Right hindlimb (tissue), 1 donor: Measurements from ENCODE around the gene DPP3.

Experiments
- DNase-seq: peaks from one replicate; pipeline ENCODE4 v3.0.0-alpha.2; 2018

The DPP3 gene

DNA sequence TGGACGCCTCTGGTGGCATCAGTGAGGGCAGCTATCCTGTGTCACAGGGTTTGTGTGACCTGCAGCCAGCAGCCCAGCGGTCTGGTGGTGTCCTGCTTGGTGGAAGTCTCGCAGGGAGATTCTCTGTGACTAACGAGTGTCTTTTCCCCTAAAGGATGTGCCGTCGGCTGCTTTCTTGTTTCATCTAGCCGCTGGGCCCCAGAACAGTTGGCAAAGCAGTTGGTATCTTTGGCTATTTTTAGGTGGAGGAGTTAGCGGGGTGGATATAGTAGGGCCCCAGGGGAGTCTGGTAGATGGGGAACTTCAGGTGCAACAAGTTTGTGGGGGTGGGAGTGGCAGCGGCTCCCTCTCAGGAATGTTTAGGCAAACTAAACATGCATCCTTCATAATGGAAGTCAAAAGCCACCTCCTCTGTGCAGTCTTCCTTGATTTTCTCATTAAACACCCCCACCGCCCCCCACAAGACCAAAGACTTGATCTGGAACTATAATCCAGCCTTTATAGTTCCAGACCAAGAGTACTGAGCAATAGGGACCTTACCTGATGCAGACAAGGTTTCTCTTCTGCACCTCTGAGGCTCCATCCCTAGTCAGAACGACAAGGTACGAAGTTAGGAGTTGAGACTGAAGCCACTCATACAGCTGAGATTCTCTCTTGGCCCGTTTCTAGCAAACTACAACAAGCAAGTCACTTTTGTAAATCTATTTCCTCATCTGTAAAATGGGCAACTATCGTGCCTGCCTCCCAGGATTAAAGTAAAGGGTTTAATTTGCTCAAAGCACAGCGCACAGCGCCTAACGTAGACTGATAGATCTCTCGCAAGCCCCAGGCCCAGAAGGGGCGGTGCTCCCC, 14.6 kb upstream of the DPP3 start:
- no peak for DNase-seq

DNA sequence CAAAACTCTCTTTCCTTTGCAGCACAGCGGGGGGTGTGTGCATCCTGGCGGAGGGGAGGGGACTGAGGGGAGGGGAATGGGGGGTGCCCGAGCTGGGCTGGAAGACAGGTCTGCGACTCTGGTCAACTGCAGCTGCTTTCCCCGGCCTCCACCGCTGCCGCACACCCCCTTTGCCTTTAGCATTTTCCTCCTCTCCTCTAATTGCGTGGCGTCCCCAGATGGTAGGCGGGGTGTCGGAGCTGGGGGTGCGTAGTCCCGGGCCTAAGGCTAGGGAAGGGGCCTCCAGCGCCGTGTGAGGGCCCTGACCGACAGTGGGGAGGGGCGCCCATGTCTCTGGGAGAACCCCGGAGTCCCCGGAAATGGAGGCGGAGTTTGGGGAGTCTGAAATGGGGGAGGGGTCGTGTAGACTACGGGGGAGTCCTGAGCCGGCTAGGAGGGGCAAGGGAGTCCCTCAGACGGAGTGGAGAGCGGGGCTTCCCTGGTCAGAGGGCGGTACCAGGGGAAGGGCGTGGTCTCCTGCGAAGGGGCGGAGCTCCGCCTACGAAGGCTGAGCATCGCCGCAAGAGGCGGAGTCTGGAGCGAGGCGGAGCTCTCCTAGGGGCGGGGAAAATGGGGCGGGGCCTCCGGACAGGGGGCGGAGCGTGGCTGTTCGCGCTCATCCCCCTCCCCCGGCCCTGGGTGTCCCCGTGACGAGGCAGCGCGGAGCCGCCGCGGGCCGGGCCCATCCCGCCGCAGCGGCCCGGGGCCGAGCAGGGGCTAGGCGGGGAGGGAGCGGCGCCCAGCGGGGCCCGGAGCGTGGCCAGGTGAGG, 13.8 kb upstream of the DPP3 start, which contains the start of gene PELI3:
Gene PELI3, plus strand, starts transcription at position 681 of the 809 bp plus-strand sequence. CDS start 1,224 bp downstream, outside the sequence.
- peak; percentile 96 for DNase-seq

DNA sequence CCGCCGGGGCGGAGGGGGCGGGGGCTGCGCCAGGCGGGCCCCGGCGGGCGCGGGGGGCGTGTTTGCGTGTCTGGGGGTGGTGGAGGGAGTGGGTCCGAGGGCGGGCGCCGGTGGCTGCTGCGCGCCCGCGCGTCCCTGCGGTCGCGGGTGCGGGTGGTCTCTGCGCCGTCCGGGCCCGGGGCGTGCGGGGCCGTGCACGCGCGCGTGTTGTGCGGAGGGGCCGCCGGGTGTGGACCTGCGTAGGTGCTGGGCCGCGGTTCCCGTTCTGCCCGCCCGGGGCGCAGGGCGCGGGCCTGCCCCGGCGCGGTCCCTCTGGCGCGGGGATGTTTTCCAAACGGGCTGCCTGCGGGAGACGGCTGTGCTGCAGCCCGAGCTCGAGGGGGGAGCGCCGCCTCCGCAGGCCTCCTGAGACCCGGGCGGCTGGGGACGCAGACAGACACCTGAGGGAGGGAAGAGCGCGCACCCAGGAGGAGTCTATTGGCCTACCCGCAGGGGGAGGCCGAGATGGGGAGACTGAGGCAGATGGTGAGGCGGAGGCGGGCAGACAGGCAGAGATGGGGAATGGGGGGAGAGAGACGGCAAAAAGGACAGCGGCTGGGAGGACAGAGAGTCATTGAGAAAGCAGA, 13.1 kb upstream of the DPP3 start:
- DNase-seq: peak; percentile 53

DNA sequence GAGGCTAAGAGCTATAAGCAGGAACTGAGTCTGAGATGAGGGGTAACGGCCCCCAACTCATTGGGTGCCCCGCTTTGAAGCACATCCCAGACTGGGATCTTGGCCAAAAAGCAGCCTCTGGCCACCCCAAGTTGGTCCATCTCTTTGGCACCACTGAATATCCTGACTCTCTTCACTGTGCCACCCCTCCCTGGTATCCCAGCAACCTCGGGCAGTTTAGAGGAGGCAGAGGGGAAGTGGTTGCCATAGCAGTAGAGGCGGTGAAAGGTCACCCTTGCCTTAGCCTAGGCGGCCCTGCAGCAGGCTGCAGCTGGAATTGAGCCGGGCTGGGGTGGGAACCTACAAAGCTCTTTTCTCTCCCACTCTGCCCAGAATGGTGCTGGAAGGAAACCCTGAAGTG, 12.5 kb upstream of the DPP3 start:
- DNase-seq: no peak

DNA sequence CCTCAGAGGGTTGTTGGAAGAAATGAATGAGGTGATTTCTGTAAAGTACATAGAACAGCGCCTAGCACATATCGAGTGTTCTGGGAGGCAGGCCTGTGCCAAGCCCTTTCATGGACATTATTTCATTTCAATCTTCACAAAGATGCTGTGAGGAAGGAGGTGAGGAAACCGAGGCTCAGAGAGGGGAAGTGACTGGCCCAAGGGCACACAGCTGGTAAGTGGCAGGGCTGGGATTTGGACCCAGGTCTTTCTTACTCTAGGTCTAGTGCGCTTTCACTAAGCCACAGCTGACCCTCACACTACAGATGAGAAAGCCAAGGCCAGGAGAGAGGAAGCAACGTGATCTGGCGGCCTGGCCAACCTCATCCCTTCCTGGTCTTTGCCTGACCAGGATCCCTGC, 11.5 kb upstream of the DPP3 start:
- DNase-seq: no peak

DNA sequence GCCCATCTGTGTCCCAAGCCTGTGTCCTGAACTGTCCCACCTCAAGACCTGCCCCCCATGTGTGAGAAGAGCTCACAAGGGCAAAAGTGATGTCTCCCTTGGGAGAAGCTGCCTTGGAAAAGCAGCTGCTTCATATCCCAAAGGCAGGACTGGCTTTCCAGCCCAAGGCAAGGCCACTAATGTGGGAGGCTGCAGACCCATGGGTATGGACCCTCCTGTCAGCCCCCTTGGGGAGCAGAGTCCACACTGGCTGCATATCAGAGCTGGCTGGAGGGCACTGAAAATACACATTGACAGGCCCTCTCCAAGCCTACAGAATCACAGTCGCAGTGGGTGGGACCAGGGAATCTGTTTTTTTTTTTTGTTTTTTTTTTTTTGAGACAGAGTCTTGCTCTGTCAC, 10.8 kb upstream of the DPP3 start:
- no peak for DNase-seq

DNA sequence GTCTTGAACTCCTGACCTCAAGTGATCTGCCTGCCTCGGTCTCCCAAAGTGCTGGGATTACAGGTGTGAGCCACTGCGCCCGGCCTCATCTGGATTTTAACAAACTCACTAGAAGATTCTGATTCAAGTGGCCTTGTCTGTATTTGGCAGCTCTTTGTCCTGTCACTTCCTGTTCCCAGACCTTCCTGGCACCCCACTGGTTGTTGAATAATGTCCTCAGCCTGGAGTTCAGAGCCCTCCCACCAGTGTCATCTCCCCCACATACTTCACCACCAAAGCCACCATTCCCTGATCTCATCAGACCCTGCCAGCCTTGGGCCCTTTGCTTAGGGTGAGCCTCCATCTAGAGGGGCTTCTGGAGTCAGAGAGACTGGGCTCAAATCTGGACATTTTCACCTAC, 10.2 kb upstream of the DPP3 start:
- no peak for DNase-seq

DNA sequence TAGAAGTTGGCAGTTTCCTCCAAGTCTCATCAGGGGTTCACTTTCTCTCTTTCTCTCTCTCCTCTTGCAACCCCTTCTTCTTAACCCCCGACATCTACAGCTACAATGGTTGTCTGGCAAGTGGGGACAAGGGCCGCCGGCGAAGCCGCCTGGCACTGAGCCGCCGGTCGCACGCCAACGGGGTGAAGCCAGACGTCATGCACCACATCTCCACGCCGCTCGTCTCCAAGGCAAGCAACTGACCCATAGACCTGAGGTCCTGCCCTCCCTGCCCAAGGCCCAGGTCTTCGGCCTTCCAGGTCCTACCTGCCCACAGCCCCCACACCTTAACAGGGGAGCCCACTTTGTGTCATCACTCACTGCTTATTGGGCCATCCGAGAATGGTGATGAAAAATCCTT, 9.1 kb upstream of the DPP3 start:
- no peak for DNase-seq

DNA sequence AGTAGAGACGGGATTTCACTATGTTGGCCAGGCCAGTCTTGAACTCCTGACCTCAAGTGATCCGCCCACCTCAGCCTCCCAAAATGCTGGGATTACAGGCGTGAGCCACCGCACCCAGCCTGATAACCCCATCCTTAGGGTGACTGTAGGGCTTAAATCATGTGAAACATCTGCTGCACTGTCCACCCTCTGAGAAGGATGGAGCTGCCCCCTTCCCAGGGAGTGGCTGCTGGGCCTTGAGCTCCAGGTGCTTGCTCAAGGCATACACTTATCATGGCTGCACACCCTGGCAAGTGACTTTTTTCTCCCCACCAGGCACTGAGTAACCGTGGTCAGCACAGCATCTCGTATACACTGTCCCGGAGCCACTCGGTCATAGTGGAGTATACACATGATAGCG, 8.2 kb upstream of the DPP3 start:
- DNase-seq: no peak

DNA sequence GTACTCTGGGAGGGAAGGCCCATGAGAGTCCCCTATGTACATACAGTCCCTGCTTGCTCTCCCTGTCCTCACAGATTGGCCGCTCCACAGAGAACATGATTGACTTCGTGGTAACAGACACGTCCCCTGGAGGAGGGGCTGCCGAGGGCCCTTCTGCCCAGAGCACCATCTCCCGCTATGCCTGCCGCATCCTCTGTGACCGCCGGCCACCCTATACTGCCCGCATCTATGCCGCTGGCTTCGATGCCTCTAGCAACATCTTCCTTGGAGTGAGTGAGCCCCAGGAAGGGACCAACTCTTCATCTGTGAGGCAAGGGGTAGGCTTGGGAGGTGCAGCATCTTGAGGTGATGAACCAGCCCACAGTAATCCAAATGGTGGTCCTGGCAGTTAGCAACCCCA, 7.1 kb upstream of the DPP3 start:
- DNase-seq: no peak

DNA sequence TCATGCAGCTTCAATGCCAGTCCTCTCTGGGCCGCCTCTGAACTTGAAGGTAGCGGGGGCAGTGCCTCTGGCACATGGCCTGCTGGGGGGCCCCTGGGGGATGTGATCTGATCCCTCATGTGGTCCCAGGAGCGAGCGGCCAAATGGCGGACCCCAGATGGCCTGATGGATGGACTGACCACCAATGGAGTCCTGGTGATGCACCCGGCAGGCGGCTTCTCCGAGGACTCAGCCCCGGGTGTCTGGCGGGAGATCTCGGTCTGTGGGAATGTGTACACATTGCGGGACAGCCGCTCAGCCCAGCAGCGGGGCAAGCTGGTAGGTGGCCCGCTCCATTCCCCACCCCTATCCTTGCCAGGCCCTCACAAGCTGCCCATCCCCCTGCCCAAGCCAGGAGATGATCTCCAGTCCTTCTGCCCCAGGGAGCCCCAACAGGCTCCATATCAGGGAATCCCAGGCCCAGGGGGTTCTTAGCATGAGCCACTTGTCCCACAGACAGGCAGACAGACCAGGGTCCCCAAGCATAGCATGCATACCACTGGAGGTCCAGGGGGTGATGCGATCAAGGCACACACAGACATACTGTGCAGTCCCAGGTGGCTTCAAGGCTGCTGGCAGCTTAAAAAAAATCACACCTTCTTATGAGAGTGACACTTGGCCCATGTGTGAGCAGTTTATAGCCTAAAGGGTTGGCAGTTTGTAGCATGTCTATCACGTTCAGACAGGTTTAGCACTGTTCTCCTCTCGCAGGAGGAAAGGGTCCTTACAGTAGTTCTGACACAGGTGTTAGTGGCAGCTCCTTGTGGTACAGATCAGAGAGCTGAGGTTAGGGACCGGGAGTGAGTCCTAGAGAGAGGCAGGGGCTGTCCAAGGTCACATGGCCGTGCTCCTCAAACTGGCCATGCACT, 6.4 kb upstream of the DPP3 start:
- no peak for DNase-seq

DNA sequence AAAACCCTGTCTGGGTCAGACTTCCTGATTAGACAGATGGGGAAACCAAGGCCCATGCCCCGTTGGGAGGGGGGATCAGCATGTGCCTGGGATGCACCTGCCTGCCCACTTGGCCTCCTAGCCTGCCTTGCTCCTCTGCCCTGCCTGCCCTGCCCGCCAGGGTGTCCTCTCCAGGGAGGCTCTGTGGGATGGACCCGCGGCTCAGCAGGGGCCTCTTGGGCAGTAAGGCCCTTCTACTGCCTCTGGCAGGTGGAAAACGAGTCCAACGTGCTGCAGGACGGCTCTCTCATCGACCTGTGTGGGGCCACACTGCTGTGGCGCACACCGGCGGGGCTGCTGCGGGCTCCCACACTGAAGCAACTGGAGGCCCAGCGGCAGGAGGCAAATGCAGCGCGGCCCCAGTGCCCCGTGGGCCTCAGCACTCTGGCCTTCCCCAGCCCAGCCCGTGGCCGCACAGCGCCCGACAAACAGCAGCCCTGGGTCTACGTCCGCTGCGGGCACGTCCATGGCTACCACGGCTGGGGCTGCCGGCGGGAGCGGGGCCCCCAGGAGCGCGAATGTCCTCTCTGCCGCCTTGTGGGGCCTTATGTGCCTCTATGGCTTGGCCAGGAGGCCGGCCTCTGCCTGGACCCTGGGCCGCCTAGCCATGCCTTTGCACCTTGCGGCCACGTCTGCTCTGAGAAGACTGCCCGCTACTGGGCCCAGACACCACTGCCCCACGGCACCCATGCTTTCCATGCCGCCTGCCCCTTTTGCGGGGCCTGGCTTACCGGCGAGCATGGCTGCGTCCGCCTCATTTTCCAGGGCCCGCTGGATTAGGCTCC, 4.7 kb upstream of the DPP3 start:
- DNase-seq: no peak

DNA sequence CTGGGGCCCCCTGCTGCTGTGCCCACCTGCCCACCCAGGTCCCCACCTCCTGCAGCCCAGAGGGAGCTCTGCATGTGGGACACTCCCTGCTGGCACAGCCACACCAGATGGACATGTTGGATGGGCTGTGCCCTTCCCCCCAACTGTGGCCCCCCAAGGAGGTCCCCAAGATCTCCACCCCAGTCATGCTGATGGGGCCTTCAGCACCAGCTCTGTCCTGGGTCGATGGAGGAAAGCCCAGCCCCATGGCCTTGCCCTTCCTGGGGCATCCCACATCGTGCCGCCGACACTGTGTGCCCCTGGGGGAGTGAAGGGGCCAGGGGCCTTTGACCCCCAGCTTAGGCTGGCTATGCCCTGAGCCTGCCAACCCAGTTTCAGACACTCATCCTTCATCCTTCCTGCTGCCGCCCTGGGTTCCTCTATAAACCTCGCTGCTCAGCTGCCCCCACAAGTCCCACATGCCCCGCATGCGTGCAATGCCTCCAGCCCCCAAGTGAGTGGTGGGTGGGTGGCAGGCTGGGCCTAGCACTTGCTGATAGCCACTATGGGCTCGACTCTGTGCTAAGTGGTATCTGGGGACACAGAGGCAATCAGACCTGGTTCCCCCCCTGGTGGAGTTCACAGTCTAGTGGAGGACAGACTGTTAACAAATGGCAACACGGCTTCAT, 3.9 kb upstream of the DPP3 start:
- DNase-seq: no peak

DNA sequence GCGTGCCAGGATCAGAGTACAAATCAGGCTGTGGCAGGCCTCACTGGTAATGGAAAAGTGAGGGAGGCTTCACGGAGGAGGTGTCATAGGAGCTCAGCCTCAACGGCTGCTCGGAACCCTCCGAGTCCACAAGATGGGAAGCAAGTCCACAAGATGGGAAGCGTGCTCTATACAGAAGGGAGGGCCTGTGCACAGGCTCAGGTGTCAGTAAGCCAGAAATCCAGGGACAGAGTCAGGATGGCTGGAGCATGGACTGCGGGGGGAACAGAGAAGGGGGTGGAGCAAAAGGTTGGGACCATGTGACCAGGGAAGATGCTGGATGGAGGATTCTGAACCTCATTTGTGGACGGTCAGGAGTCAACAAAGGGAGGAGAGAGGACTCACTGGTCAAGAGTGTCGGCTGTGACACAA, 3.4 kb upstream of the DPP3 start:
- DNase-seq: no peak

DNA sequence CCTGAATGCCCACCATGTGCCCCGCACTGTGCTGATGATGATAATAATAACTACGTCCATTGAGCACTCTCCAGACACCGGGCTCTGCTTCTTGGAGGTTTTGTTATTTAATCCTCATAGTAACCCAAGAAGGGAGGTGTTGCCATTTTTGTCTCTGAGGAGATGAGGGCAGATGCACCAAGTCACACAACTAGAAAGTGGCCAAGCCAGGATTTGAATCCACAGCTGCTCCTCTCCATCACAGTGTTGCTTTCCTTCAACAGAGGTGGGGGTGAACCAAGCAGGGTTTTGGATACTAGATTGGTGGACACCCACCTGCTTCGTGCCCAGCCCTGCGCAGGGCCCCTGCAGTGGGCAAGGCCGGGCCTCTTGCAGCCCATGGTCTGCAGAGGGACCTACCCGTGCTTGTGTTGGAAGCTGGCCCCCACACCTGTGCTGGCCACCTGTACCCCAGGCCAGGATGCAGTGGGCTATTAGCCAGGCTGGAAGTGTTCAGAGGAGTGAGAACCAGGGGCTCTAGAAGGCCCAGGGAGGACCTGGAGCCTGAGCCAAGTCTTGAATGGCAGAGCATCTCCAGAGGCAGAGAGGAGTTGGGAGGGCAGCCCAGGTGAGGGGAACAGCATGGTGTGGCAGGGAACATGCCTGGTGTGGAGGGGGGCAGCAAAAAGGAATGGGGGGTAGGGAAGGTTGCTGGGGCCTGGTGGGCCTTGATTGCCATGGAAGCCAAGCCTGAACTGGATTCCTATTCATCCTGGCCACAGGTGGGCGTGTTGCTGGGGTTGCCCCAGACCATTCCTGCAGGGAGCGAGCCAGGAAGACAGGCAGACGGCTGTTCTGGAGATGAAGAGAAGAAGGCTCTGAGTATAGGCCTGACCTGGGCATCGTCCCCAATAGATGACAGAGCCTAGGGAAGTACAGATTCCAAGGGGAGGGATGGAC, 2.7 kb upstream of the DPP3 start:
- no peak for DNase-seq

DNA sequence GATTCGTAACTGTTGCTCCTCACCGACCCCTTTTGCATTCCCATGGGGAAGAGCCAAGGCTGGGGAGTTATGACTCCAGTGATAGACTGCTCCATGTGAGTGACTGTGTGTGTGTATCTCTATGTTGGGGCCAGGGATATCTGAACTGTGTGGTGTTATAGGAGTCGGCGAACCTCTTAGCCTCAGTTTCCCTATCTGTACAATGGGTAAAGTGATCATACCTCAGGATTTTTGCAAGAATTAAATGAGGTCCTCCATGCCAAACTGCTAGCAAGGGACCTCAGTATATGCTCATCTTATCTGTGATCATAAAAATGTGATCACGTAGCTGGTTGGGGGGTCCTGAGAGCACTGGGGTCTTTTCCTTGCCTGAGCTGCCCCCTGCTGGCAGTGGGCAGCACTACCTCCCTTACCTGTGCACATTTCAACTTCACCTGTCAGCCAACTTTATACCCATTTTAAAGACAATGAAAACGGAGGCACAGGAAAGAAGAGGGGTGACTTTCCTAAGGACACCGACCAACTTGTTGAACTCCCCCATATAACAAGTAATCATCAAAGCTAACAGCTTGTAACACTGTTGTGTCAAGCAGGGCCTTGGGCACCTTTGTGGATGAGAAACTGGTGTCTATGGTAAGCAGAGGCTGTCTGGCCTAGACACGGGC, 1.4 kb upstream of the DPP3 start:
- no peak for DNase-seq

DNA sequence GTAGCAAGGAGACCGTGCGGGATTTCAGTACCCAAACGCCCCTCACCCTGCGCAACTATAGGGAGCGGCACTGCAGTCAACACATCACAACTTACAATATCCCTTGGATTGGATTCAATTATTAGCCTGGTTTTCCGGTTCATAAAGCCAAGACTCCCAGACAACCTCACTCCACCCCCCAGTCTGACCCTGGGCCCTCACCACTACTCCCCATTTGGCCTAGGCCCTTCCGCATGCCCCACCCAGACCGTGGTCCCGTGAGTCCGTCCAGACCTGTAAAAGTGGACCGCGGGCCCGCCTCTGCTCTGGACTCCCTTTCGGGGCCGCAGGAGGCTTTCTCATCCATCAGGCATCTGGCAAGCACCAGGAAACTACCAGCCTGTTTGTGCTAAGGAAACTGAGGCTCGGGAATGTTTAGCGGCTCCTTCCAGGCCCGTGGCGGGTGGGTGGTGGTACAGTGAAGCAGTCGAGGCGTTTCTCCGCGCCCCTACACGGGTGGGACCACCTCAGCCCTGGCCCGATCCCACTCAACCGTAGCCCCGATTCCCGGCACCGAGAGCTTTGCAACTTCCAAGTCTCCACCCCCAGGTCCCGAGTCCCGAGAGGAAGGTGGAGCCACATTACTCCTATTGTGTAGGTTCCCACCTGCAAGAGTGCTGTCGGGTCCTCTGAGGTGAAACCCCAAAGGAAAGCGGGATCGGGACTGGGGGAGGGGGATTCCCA, 679 bp upstream of the DPP3 start:
- peak; percentile 48 for DNase-seq

DNA sequence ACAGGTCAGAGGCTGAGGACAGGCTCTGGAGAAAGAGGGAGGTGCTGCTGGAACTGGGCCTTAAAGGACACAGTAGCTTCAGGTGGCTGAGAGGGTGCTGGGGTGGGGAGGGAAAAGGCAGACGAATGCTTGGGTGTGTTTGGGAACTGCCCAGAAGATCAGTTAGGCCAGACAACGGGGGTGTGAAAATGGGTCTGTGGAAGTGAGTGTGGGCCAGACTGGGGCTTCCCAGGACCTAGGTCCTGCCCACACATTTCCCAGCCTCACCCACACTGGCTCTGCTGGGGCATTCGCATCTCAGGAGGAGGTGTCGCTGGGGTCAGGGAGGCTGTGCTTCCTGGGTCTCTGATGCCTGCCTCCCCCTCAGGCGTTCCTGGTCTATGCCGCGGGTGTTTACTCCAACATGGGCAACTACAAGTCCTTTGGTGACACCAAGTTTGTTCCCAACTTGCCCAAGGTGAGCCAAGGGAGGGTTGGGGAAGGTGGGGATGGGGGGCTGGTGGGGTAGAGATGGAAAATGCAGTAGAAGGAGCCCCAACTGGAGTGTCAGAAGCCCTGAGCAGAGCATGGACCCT, 4.7 kb downstream of the DPP3 start:
- no peak for DNase-seq
